RKO (cell line): ENCODE results near the gene EPHA7.
A peak's percentile ranks its signal among the peaks of the same experiment; 100 is the strongest.

Source experiments
- DNase-seq: peaks from one replicate; pipeline ENCODE4 v3.0.0-alpha.2; 2016; ENCODE audit warnings: low spot score

EPHA7 gene

GRCh38 chr6:93325761-93326160, 93.6 kb downstream of the EPHA7 start:
- DNase-seq, result no peak

GRCh38 chr6:93323630-93324029, 95.7 kb downstream of the EPHA7 start:
- DNase-seq, result no peak

GRCh38 chr6:93322651-93323050, 96.7 kb downstream of the EPHA7 start:
- DNase-seq, result no peak

- DNase-seq, result no peak
Measured at GRCh38 chr6:93319304-93319703, 100.1 kb downstream of the EPHA7 start.

- DNase-seq, result no peak
Measured at GRCh38 chr6:93318121-93318520, 101.2 kb downstream of the EPHA7 start.

GRCh38 chr6:93317592-93317991, 101.8 kb downstream of the EPHA7 start:
- no peak for DNase-seq

- DNase-seq, result no peak
Measured at GRCh38 chr6:93307505-93308409, 111.6 kb downstream of the EPHA7 start.

- no peak for DNase-seq
Measured at GRCh38 chr6:93305088-93305487, 114.3 kb downstream of the EPHA7 start.

GRCh38 chr6:93304505-93304904, 114.9 kb downstream of the EPHA7 start:
- no peak for DNase-seq

GRCh38 chr6:93300661-93301060, 118.7 kb downstream of the EPHA7 start:
- peak; percentile 12 for DNase-seq

GRCh38 chr6:93299622-93300021, 119.7 kb downstream of the EPHA7 start:
- DNase-seq, result no peak

- no peak for DNase-seq
Measured at GRCh38 chr6:93295631-93296030, 123.7 kb downstream of the EPHA7 start.

- no peak for DNase-seq
Measured at GRCh38 chr6:93294879-93295278, 124.5 kb downstream of the EPHA7 start.

- DNase-seq, result no peak
Measured at GRCh38 chr6:93293872-93294271, 125.5 kb downstream of the EPHA7 start.

GRCh38 chr6:93293460-93293859, 125.9 kb downstream of the EPHA7 start:
- no peak for DNase-seq

- no peak for DNase-seq
Measured at GRCh38 chr6:93282521-93283031, 136.8 kb downstream of the EPHA7 start.

- DNase-seq, result no peak
Measured at GRCh38 chr6:93278241-93278640, 141.1 kb downstream of the EPHA7 start.

GRCh38 chr6:93272896-93273295, 146.5 kb downstream of the EPHA7 start:
- DNase-seq, result no peak

GRCh38 chr6:93272211-93272610, 147.1 kb downstream of the EPHA7 start:
- DNase-seq, result no peak

GRCh38 chr6:93266116-93266817, 153.1 kb downstream of the EPHA7 start:
- DNase-seq, result no peak

GRCh38 chr6:93260881-93261280, 158.5 kb downstream of the EPHA7 start:
- no peak for DNase-seq

GRCh38 chr6:93259332-93259731, 160.0 kb downstream of the EPHA7 start:
- no peak for DNase-seq

GRCh38 chr6:93252930-93253329, 166.4 kb downstream of the EPHA7 start:
- DNase-seq, result no peak
